IPS-18c (cell line): ENCODE measurements around the gene SFR1.
A peak's percentile ranks its signal among the peaks of the same experiment; 100 is the strongest.

Experiments
- H3K4me3 ChIP-seq: 2 replicates; pipeline ENCODE4 v1.7.0; 2013; ENCODE audit warnings: low read depth, mild to moderate bottlenecking, low read length, moderate library complexity; ENCODE audit not compliant: insufficient read depth
- H3K9me3 ChIP-seq: one replicate; pipeline ENCODE4 v1.6.1; 2013; ENCODE audit warnings: mild to moderate bottlenecking, low read length, moderate library complexity; ENCODE audit not compliant: control insufficient read depth, insufficient read depth

The SFR1 gene

GRCh38 chr10:104099941-104100340 is 22.0 kb upstream of the SFR1 start:
- no peaks in the 10 kb centered on the region for H3K9me3 ChIP-seq
- H3K4me3 ChIP-seq, result no peak overlapping the region

GRCh38 chr10:104100795-104101194 is 21.2 kb upstream of the SFR1 start:
- Histone ChIP-seq H3K4me3 (no peak overlapping the region), H3K9me3 (no peaks in the 10 kb centered on the region)

- H3K9me3 ChIP-seq, result no peaks in the 10 kb centered on the region
- no peak overlapping the region for H3K4me3 ChIP-seq
These were observed 20.1 kb upstream of the SFR1 start for GRCh38 chr10:104101902-104102301.

GRCh38 chr10:104103956-104104355 is 18.0 kb upstream of the SFR1 start:
- no peak overlapping the region for H3K4me3 ChIP-seq
- no peaks in the 10 kb centered on the region for H3K9me3 ChIP-seq

DNA sequence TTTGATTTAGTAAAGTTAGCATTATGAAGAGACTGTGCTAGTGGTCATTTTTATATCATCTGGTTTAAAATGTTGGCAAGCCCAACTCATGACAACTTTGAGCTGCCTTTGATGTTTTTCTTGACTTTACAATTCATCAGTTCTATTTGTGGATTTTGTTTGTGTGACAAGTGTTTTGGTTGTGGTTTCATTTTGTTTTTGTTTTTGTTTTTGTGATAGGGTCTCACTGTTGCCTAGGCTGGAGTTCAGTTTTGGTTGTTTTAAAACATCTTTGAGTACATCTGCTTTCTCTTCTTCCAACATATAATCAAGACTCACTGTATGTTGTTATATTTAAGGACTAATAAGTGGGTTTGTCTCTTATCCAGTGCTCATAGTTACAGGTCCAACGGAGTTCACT is 17.6 kb upstream of the SFR1 start:
- Histone ChIP-seq H3K4me3 (no peak overlapping the region), H3K9me3 (no peaks in the 10 kb centered on the region)

- H3K4me3 ChIP-seq, result no peak overlapping the region
- H3K9me3 ChIP-seq, result no peaks in the 10 kb centered on the region
These were observed 17.0 kb upstream of the SFR1 start for GRCh38 chr10:104104926-104105325.

DNA sequence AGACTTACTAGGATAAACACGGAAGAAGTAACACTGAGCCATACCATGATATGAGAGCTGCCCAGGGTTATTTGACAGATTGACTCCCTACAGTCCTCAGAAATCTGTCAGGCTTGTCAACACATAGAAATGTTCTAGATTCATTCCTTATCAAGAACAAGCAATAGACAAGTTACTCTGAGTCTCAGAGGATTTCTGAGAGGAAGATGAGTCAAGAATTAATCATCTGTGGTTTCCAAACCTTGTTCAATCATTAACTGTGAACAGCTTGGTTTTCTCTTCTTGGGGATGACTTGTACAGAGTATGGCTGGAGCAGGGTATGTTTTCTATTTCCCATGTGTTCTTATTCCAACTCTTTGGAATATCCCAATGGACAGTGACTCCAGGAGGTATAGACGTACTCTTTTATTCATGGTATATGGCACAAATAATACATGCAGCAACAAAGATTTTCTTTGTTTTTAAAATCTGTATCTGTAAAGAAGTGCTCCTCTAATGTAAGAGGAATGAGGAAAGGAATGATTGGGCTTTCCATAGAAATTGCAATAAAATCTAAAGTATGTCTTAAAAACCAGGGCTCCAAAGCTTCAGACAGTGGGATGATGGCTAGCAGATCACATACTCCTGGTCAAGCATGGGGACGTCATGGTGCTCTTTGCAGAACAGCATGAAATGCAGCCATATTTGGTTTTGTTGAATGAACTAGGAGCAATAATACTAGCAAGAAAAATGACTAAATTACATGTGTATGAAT is 11.9 kb upstream of the SFR1 start:
- H3K9me3 ChIP-seq, result no peaks in the 10 kb centered on the region
- H3K4me3 ChIP-seq, result no peak overlapping the region

DNA sequence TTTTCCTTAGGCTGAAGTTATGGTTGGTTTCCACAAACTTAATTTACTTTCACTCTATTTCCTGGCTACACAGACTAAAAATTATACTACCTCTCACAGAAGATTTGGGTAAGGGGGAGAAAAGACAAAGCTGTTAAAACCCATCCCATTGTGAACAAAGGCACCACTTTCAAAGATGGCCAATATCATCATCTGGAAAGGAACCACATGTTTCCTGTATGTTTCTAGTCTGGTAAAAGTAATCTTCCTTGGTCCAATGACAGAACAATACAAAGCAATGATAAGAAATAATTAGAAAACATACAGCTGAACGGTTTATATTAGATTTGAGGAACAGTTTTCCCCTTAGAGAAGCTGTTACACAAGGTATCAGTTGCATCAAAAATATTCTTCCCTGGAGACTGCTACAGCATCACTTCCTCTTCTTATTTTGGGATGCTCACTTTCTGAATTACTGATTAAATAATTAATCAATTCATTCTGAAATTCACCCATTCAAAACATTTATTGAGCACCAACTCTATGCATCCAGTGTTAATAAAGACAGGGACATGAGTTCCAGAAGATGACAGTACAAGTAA is 8.5 kb upstream of the SFR1 start:
- no peak overlapping the region for H3K4me3 ChIP-seq

GRCh38 chr10:104117839-104118323 is 4.1 kb upstream of the SFR1 start:
- H3K4me3 ChIP-seq, result no peak overlapping the region

More for the DNA sequence above, 8.5 kb upstream of the SFR1 start:
- H3K9me3 ChIP-seq, result no peaks in the 10 kb centered on the region

GRCh38 chr10:104119996-104120395 is 2.0 kb upstream of the SFR1 start:
- Histone ChIP-seq H3K9me3 (no peaks in the 10 kb centered on the region), H3K4me3 (no peak overlapping the region)

More at GRCh38 chr10:104117839-104118323, 4.1 kb upstream of the SFR1 start:
- H3K9me3 ChIP-seq, result no peaks in the 10 kb centered on the region

DNA sequence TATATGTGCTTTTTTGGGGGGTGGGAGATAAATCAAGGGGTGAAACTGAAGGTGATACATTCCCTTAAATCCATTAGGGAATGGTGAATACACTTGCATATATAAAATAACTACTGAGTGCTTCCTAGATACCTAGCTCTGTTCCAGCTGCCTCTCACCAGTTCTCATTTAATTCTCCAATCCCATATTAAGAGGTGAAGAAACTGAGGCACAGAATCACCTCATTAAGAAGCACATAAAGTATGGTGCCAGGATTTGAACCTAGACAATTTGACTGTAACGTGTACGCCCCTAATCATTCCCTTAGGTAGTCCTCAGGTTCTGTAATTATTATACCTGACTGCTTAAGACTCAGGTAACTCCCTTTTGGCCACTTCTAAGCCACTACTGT is 1.5 kb upstream of the SFR1 start:
- H3K4me3 ChIP-seq, result 0 out of 2 replicates have a peak overlapping the region, but pooled peaks have one; percentile 59
- no peaks in the 10 kb centered on the region for H3K9me3 ChIP-seq

GRCh38 chr10:104120903-104121484 is 977 bp upstream of the SFR1 start:
- Histone ChIP-seq H3K9me3 (no peaks in the 10 kb centered on the region), H3K4me3 (peak overlapping the region; percentile 59)

DNA sequence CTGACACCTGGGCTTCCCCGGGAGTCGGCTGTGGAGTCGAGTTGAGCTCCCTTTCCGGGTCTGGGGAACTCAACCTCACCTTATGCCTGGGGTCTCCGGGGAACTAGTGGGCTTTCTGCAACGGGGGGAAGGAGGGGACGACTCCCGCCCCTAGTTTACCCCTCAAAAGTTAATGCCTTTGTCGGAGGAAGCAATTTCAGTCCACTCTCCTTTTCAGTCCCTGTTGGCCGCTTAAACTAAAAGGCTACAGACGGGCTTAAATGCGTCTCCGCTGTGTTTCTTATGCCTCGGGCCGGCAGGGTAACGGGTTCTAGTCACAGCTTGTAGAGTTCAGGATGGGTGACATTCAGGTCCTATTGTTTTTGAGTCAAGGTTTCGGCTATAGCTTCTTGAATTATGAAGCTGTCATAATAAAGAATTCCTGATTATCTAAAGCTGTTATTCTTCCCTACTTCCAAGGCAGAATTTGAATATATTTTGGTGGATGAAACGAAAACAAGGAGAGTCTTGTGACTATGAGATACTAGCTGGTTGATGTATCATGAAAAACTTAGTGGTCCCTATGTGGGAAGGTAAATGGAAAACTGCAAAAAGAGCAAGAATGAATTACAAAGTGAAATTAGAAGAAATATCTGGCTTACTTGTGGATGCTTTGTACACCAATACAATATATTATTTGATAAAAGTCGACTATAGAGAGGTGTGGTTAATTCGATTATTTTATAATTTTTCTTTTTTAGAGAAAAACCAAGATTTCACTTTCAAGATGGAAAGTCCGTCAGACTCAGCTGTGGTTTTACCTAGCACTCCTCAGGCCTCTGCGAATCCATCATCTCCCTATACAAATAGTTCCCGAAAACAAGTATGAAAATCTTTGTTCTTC is 495 bp downstream of the SFR1 start:
- Histone ChIP-seq H3K4me3 (peak overlapping the region; percentile 82), H3K9me3 (no peaks in the 10 kb centered on the region)

- no peaks in the 10 kb centered on the region for H3K9me3 ChIP-seq
These were observed 1.4 kb downstream of the SFR1 start for GRCh38 chr10:104123397-104123796.

DNA sequence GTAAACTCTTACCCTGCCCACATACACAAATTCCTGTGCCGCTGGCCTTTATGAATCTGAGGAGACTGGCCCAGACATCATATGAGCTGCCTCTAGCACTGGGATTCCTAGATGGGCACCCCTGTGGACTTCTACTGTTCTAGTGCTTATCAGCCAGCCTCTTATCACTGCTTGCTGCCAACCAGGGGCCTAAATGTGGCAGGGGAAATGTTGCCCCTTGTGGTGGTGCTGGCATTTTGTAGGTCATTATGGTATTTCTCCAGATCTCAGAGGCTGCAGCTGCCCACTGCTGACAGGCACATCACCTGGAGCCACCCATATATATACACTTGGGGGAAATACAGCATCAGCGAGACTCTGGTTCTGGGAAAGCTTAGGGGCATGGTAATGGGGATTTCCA is 5.4 kb downstream of the SFR1 start:
- H3K9me3 ChIP-seq, result no peaks in the 10 kb centered on the region
- H3K4me3 ChIP-seq, result no peak overlapping the region

More at GRCh38 chr10:104123397-104123796, 1.4 kb downstream of the SFR1 start:
- no peak overlapping the region for H3K4me3 ChIP-seq

GRCh38 chr10:104128214-104128613 is 6.2 kb downstream of the SFR1 start:
- no peaks in the 10 kb centered on the region for H3K9me3 ChIP-seq
- no peak overlapping the region for H3K4me3 ChIP-seq

- H3K4me3 ChIP-seq, result no peak overlapping the region
These were observed 8.1 kb downstream of the SFR1 start for GRCh38 chr10:104130041-104130440.

More at GRCh38 chr10:104130041-104130440, 8.1 kb downstream of the SFR1 start:
- no peaks in the 10 kb centered on the region for H3K9me3 ChIP-seq
